H9 (cell line): ENCODE results near the gene ST6GAL1. TPM values are rescaled to one million over a fixed set of nuclear protein-coding genes. Genes with fewer than 3 reads are reported as not detected.
A peak's percentile ranks its signal among the peaks of the same experiment; 100 is the strongest.
"Not testable (repeated sequence)": the region's sequence is repeated elsewhere in the genome, so short reads cannot be mapped to it uniquely, and the experiment has no call there.

Source experiments
- DNase-seq: peaks from one replicate; pipeline ENCODE4 v3.0.0-alpha.2; 2017
- H2AFZ ChIP-seq: one replicate; pipeline ENCODE4 v1.6.1; 2013; ENCODE audit warnings: mild to moderate bottlenecking, low read length, control low read depth, moderate library complexity
- H2AK5ac ChIP-seq: 2 replicates; pipeline ENCODE4 v1.6.1; 2013; ENCODE audit warnings: low read length, control low read depth, mixed read lengths; ENCODE audit not compliant: insufficient read length
- H2BK120ac ChIP-seq: one replicate; pipeline ENCODE4 v1.6.1; 2013; ENCODE audit warnings: low read depth, mild to moderate bottlenecking, low read length, control low read depth, inconsistent platforms; ENCODE audit not compliant: poor library complexity, severe bottlenecking
- H2BK12ac ChIP-seq: 2 replicates; pipeline ENCODE4 v1.6.1; 2013; ENCODE audit warnings: low read length, control low read depth, mixed read lengths, low read depth; ENCODE audit not compliant: insufficient read length
- H2BK15ac ChIP-seq: 2 replicates; pipeline ENCODE4 v1.6.1; 2013; ENCODE audit warnings: low read depth, low read length, control low read depth
- H2BK20ac ChIP-seq: one replicate; pipeline ENCODE4 v1.6.1; 2013; ENCODE audit warnings: low read depth, mild to moderate bottlenecking, low read length, control low read depth, inconsistent platforms; ENCODE audit not compliant: poor library complexity, severe bottlenecking
- H2BK5ac ChIP-seq: 2 replicates; pipeline ENCODE4 v1.6.1; 2013; ENCODE audit warnings: low read length, control low read depth, mixed read lengths; ENCODE audit not compliant: insufficient read length
- H3K14ac ChIP-seq: 2 replicates; pipeline ENCODE4 v1.6.1; 2013; ENCODE audit warnings: low read length, control low read depth; ENCODE audit not compliant: insufficient read depth
- H3K18ac ChIP-seq: 2 replicates; pipeline ENCODE4 v1.6.1; 2013; ENCODE audit warnings: low read depth, mild to moderate bottlenecking, mixed read lengths, low read length, control low read depth; ENCODE audit not compliant: insufficient read length
- H3K23ac ChIP-seq: 2 replicates; pipeline ENCODE4 v1.6.1; 2013; ENCODE audit warnings: low read length, control low read depth, mixed read lengths, low read depth; ENCODE audit not compliant: insufficient read length
- H3K23me2 ChIP-seq: 2 replicates; pipeline ENCODE4 v1.6.1; 2013; ENCODE audit warnings: low read depth, mild to moderate bottlenecking, mixed read lengths, low read length, control low read depth; ENCODE audit not compliant: insufficient read length, poor library complexity, severe bottlenecking
- H3K27ac ChIP-seq: 2 replicates; pipeline ENCODE4 v1.5.1; 2013; ENCODE audit warnings: low read length, control low read depth, mixed read lengths, low read depth; ENCODE audit not compliant: insufficient read length
- H3K27me3 ChIP-seq: 2 replicates; pipeline ENCODE4 v1.6.1; 2013; ENCODE audit warnings: low read length, control low read depth, inconsistent platforms; ENCODE audit not compliant: insufficient read depth
- H3K4ac ChIP-seq: 2 replicates; pipeline ENCODE4 v1.6.1; 2013; ENCODE audit warnings: low read depth, mild to moderate bottlenecking, control low read depth, inconsistent platforms, low read length, moderate library complexity
- H3K4me1 ChIP-seq: 2 replicates; pipeline ENCODE4 v1.6.1; 2013; ENCODE audit warnings: low read length, control low read depth, inconsistent platforms; ENCODE audit not compliant: insufficient read depth
- H3K4me2 ChIP-seq: 2 replicates; pipeline ENCODE4 v1.6.1; 2013; ENCODE audit warnings: low read length, control low read depth, mixed read lengths; ENCODE audit not compliant: insufficient read length, insufficient read depth
- H3K56ac ChIP-seq: 2 replicates; pipeline ENCODE4 v1.6.1; 2013; ENCODE audit warnings: low read depth, mild to moderate bottlenecking, mixed read lengths, low read length, control low read depth; ENCODE audit not compliant: insufficient read length
- H3K79me1 ChIP-seq: 2 replicates; pipeline ENCODE4 v1.6.1; 2013; ENCODE audit warnings: low read depth, mild to moderate bottlenecking, moderate library complexity, low read length, control low read depth, inconsistent platforms; ENCODE audit not compliant: insufficient read depth, poor library complexity, severe bottlenecking
- H3K79me2 ChIP-seq: 2 replicates; pipeline ENCODE4 v1.6.1; 2013; ENCODE audit warnings: low read length, control low read depth, inconsistent platforms; ENCODE audit not compliant: insufficient read depth
- H3K9ac ChIP-seq: 2 replicates; pipeline ENCODE4 v1.6.1; 2013; ENCODE audit warnings: low read length, control low read depth, mixed read lengths; ENCODE audit not compliant: insufficient read length; ENCODE audit errors: extremely low read depth
- H3K9me3 ChIP-seq: one replicate; pipeline ENCODE4 v1.6.1; 2013; ENCODE audit warnings: low read depth, low read length, inconsistent platforms; ENCODE audit not compliant: control insufficient read depth
- H3T11ph ChIP-seq: one replicate; pipeline ENCODE4 v1.6.1; 2013; ENCODE audit warnings: mild to moderate bottlenecking, low read length, control low read depth, inconsistent platforms
- H4K20me1 ChIP-seq: one replicate; pipeline ENCODE4 v1.6.1; 2013; ENCODE audit not compliant: control insufficient read depth, insufficient read length, insufficient read depth
- H4K5ac ChIP-seq: 2 replicates; pipeline ENCODE4 v1.6.1; 2013; ENCODE audit warnings: low read depth, mild to moderate bottlenecking, mixed read lengths, low read length, control low read depth; ENCODE audit not compliant: insufficient read length
- H4K8ac ChIP-seq: replicated peaks from 2 replicates; pipeline ENCODE4 v1.6.1; 2013; ENCODE audit warnings: low read length, control low read depth, mixed read lengths, low read depth; ENCODE audit not compliant: insufficient read length
- H4K91ac ChIP-seq: 2 replicates; pipeline ENCODE4 v1.6.1; 2013; ENCODE audit warnings: low read depth, mild to moderate bottlenecking, moderate library complexity, mixed read lengths, low read length, control low read depth; ENCODE audit not compliant: insufficient read length
- H3K27ac Mint-ChIP-seq, 3 experiments: 2 replicates in 2 of 3; 3 replicates in 1 of 3; pipeline ENCODE4 v1.8.0; 2020 to 2021; ENCODE audit warnings: mixed read lengths in 3 of 3, mild to moderate bottlenecking in 1 of 3, moderate library complexity in 1 of 3
- H3K27me3 Mint-ChIP-seq: 2 replicates; pipeline ENCODE4 v1.8.0; 2021; ENCODE audit warnings: low read depth, mild to moderate bottlenecking, moderate library complexity, mixed read lengths
- H3K36me3 Mint-ChIP-seq, 3 experiments: 2 replicates in 2 of 3; 3 replicates in 1 of 3; pipeline ENCODE4 v1.8.0; 2020 to 2021; ENCODE audit warnings: low read depth in 3 of 3, mixed read lengths in 3 of 3; ENCODE audit not compliant: insufficient read depth in 1 of 3
- H3K4me1 Mint-ChIP-seq, 2 experiments: 2 replicates each; pipeline ENCODE4 v1.8.0; 2020; ENCODE audit warnings: mixed read lengths in 2 of 2
- H3K4me3 Mint-ChIP-seq, 2 experiments: 2 replicates in 1 of 2; 3 replicates in 1 of 2; pipeline ENCODE4 v1.8.0; 2020 to 2021; ENCODE audit warnings: mild to moderate bottlenecking in 2 of 2, mixed read lengths in 2 of 2, moderate library complexity in 1 of 2
- H3K9me3 Mint-ChIP-seq, 2 experiments: 2 replicates in 1 of 2; 3 replicates in 1 of 2; pipeline ENCODE4 v1.8.0; 2020; ENCODE audit warnings: mild to moderate bottlenecking in 2 of 2, mixed read lengths in 2 of 2, moderate library complexity in 1 of 2
- CTCF ChIP-seq: fragments of 200-600 bp; sonication (generic); conservative IDR thresholded peaks from 3 replicates; pipeline ENCODE4 v1.8.0; 2021; ENCODE audit warnings: antibody characterized with exemption, mild to moderate bottlenecking
- WGBS: extraction: QIAGEN DNeasy Blood & Tissue Kit; methylation state at CpG from one replicate; pipeline ENCODE4 v1.1.7; 2013; ENCODE audit warnings: missing lambda C conversion rate, low lambda C conversion rate, mixed read lengths; ENCODE audit not compliant: insufficient read length; ENCODE audit errors: extremely low coverage; 5-methylcytosine and 5-hydroxymethylcytosine counted together
- total RNA-seq: library from RNA; stranded (reverse); gene quantifications from 2 replicates; pipeline ENCODE4 v1.2.1, GENCODE V29; 2021

The ST6GAL1 gene
- total RNA-seq, 1 experiment from 2014 or later = 139 TPM

DNA sequence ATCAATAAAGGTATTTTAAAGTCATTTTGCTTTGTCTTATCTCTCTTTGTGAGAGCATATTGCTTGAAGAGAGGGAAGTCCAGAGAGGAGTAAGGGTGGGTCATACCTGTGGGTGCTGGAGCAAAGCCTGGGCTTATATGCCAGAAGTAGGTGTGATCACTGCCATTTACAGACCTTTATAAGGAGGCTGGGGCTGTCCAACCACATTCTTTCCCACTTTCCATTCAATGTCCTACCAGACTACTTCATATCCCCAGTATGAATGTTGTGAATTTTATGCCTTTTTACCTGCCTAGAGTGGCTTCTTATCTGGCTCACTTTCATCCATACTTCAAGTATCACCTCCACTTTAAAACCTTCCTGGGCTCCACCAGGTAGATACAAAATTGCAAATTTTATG, 39.4 kb upstream of the ST6GAL1 start:
- H2BK5ac ChIP-seq = no peak overlapping the region
- no peak for TF ChIP-seq CTCF
- H3K27me3 ChIP-seq = no peaks in the 10 kb centered on the region
- H3K27me3 Mint-ChIP-seq = peaks cover 2% of the 10 kb centered on the region; the same call in 1 of the 2 replicates
- no peak overlapping the region for H3K9ac ChIP-seq
- H3T11ph ChIP-seq = no peak overlapping the region
- H3K23me2 ChIP-seq = no peaks in the 10 kb centered on the region
- no peak overlapping the region for H3K27ac ChIP-seq
- H3K9me3 ChIP-seq = no peaks in the 10 kb centered on the region
- H3K27ac Mint-ChIP-seq = no peak overlapping the region
- H3K14ac ChIP-seq = no peak overlapping the region
- DNase-seq = no peak
- H3K79me1 ChIP-seq = no peaks in the 10 kb centered on the region
- H3K56ac ChIP-seq = no peak overlapping the region
- no peaks in the 10 kb centered on the region for H3K79me2 ChIP-seq
- no peak overlapping the region for H4K91ac ChIP-seq
- no peak overlapping the region for H3K23ac ChIP-seq
- H3K9me3 Mint-ChIP-seq = peaks cover 16 to 17% of the 10 kb centered on the region in 2 experiments
- H4K8ac ChIP-seq = no peak overlapping the region
- H2BK20ac ChIP-seq = no peak overlapping the region
- H2BK12ac ChIP-seq = no peak overlapping the region
- H4K20me1 ChIP-seq = no peaks in the 10 kb centered on the region
- H2AK5ac ChIP-seq = no peak overlapping the region
- H3K18ac ChIP-seq = no peak overlapping the region
- no peak overlapping the region for H3K4me3 Mint-ChIP-seq
- H2AFZ ChIP-seq = no peak overlapping the region
- peaks cover 6 to 13% (median 12%) of the 10 kb centered on the region in 3 experiments; a peak in 6 of 7 replicates for H3K36me3 Mint-ChIP-seq
- H3K4ac ChIP-seq = no peak overlapping the region
- no peak overlapping the region for H2BK15ac ChIP-seq
- H3K4me1 Mint-ChIP-seq = peaks cover 55 to 61% of the 10 kb centered on the region in 2 experiments
- no peak overlapping the region for H4K5ac ChIP-seq
- peaks cover 11% of the 10 kb centered on the region; the same call in 1 of the 2 replicates for H3K4me1 ChIP-seq
- no peak overlapping the region for H2BK120ac ChIP-seq
- no peak overlapping the region for H3K4me2 ChIP-seq

- H2BK15ac ChIP-seq, H3K27me3 Mint-ChIP-seq, H3K4me2 ChIP-seq, DNase-seq, H2BK20ac ChIP-seq, H3K9ac ChIP-seq, H3K79me1 ChIP-seq, H4K20me1 ChIP-seq, H2BK12ac ChIP-seq, H3K4ac ChIP-seq, H3K27me3 ChIP-seq, H2AFZ ChIP-seq, H3K23ac ChIP-seq, H3T11ph ChIP-seq, H2BK5ac ChIP-seq, H4K91ac ChIP-seq, H4K8ac ChIP-seq, H3K9me3 ChIP-seq, H3K79me2 ChIP-seq, H3K56ac ChIP-seq, H3K14ac ChIP-seq, H2BK120ac ChIP-seq, H3K23me2 ChIP-seq, H3K27ac ChIP-seq, H3K18ac ChIP-seq, H2AK5ac ChIP-seq, H3K4me3 Mint-ChIP-seq, H4K5ac ChIP-seq: not testable (repeated sequence)
- H3K27ac Mint-ChIP-seq = peak overlapping the region in 2 of 3 experiments; percentile 55 to 97; a peak in 3 of 7 replicates
- H3K4me1 ChIP-seq = peaks cover 11% of the 10 kb centered on the region; the same call in 1 of the 2 replicates
- peaks cover 58 to 65% of the 10 kb centered on the region in 2 experiments for H3K4me1 Mint-ChIP-seq
- H3K36me3 Mint-ChIP-seq = peaks cover 11 to 19% (median 16%) of the 10 kb centered on the region in 3 experiments
- WGBS = no CpG with 5 or more reads among the region's 2 CpGs
- H3K9me3 Mint-ChIP-seq = peaks cover 16 to 22% of the 10 kb centered on the region in 2 experiments
These were observed 37.3 kb upstream of the ST6GAL1 start for GRCh38 chr3:186893071-186893470.
